ENCODE measurements around the gene SPAG16.

GRCh38 chr2:213971536-213971935, 687.3 kb downstream of the SPAG16 start:
- no peak for TF ChIP-seq CTCF (IDR thresholded peaks at IDR 0.05)
- TF ChIP-seq, protein P1, sequence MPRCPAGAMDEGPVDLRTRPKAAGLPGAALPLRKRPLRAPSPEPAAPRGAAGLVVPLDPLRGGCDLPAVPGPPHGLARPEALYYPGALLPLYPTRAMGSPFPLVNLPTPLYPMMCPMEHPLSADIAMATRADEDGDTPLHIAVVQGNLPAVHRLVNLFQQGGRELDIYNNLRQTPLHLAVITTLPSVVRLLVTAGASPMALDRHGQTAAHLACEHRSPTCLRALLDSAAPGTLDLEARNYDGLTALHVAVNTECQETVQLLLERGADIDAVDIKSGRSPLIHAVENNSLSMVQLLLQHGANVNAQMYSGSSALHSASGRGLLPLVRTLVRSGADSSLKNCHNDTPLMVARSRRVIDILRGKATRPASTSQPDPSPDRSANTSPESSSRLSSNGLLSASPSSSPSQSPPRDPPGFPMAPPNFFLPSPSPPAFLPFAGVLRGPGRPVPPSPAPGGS (IDR thresholded peaks at IDR 0.05) = no peak
- no peak for TF ChIP-seq CEBPB (IDR thresholded peaks at IDR 0.05)
- TF ChIP-seq NR3C1 (IDR thresholded peaks at IDR 0.05) = no peak
- no peak for TF ChIP-seq KDM5A (IDR thresholded peaks at IDR 0.05)

All from A549 (cell line).